GM21528 (cell line): ENCODE data around the gene SNAPC1.
"Not testable (repeated sequence)": the region's sequence is repeated elsewhere in the genome, so short reads cannot be mapped to it uniquely, and the experiment has no call there.

Experiments
- ATAC-seq: cut with Tn5 transposase; IDR thresholded peaks from one replicate; pipeline ENCODE4 v1.9.1; 2021; ENCODE audit warnings: mild to moderate bottlenecking, moderate library complexity; ENCODE audit not compliant: unreplicated experiment, low FRiP score

SNAPC1 gene, protein sequence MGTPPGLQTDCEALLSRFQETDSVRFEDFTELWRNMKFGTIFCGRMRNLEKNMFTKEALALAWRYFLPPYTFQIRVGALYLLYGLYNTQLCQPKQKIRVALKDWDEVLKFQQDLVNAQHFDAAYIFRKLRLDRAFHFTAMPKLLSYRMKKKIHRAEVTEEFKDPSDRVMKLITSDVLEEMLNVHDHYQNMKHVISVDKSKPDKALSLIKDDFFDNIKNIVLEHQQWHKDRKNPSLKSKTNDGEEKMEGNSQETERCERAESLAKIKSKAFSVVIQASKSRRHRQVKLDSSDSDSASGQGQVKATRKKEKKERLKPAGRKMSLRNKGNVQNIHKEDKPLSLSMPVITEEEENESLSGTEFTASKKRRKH

DNA sequence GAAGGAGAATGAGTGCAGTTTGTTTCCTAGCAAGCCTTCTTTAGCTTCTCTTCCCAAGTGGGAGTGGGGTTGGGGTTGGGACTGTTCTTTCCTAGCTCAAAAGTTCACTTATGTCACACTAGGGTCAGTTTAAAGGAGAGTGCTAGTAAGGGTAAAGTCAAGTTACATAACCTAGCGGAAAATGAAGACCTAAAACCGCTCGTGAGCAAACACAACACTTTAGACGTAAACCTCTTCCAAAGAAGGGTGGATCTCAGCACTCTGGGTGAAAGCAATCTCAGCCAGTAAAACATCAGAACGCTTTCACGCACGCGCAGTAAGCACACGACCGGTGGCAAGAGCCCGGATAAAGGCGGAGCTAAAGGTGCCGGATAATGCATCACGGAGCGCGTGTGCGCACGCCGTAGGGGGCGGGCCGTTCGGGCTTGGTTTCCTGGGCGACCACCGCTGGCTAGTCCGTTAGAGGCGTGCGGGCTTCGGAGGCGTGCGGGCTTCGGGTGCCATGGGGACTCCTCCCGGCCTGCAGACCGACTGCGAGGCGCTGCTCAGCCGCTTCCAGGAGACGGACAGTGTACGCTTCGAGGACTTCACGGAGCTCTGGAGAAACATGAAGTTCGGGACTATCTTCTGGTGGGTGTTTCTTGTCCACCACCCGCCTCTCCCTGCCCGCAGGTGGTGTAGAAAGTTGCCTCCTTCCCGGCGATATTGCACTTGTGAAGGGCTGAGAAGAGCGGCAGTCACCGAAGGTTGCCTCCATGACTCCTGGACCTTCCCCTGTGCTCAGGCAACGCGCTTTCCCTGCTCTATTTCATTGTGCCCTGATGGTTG lies at the start of gene SNAPC1:
TSS of gene SNAPC1 (plus strand) at position 462 of the 828 bp plus-strand sequence. CDS start at position 503, 41 bp downstream.
- ATAC-seq, result peak; percentile 99

DNA sequence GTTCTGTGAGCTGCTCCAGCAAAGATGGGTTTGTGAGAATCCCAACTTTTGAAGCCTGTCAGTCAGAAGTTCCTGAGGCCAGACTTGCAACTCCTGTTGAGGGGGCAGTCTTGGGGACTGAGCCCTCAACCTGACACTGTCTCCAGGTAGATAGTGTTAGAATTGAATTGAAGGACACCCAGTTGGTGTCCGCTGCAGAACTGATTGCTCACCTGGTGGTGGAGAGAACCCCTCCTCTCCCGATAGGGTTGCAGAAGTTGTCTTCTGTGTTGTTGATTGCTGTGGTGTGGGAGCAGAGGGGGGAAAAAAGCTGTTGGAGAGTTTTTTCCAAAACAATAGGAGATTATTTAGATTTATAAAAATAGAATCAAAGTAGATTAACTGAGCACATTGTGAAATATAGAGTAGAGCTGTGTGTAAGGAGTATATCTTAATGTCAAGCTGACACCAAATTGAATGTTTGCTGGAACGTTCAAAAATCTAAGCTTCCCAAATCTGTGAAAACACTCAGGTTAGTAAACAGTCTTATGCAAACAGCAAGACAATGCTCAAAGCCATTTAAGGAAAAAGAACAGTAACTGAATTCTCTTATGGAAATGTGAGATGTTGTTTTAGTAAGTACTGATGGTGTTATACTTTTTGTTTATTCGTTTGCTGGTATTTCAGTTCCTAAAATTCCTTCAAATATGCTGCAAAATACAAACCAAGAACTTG lies 48.3 kb upstream of the SNAPC1 start:
- no peak for ATAC-seq

DNA sequence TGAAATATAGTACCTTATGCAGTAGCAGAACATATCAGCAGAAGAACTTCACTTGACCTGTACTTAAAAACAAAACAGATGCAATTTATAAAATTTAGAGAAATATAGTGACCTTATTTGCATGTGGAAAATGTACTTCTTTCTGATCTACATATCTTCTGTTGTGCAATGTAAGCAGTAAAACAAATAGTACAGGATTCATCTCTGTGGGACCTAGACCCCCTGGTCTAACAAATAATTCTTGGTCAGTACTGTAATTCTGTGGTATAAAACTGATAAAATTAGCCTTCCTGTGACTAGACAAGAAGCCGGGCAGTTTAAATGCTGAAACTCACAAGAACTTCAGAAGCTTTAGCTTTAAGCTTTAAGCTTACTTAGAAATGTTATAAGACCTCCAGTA lies 45.3 kb upstream of the SNAPC1 start:
- ATAC-seq, result no peak

DNA sequence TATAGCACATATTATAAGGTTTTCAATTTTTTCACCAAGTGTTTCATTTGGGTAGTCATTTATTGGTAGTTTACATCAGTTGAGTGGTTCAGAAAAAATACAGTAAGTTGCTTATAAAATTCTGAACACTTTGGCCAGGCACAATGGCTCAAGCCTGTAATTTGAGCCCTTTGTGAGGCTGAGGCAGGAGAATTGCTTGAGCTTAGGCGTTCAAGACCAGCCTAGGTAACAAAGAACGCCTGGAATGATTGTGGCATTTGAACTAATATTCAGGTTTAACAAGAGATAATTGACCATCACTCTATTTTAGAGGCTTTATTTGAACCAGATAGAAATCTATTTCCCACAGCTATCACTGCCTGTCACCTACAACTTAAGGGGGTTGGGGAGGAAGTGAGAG lies 44.2 kb upstream of the SNAPC1 start:
- ATAC-seq, result no peak

DNA sequence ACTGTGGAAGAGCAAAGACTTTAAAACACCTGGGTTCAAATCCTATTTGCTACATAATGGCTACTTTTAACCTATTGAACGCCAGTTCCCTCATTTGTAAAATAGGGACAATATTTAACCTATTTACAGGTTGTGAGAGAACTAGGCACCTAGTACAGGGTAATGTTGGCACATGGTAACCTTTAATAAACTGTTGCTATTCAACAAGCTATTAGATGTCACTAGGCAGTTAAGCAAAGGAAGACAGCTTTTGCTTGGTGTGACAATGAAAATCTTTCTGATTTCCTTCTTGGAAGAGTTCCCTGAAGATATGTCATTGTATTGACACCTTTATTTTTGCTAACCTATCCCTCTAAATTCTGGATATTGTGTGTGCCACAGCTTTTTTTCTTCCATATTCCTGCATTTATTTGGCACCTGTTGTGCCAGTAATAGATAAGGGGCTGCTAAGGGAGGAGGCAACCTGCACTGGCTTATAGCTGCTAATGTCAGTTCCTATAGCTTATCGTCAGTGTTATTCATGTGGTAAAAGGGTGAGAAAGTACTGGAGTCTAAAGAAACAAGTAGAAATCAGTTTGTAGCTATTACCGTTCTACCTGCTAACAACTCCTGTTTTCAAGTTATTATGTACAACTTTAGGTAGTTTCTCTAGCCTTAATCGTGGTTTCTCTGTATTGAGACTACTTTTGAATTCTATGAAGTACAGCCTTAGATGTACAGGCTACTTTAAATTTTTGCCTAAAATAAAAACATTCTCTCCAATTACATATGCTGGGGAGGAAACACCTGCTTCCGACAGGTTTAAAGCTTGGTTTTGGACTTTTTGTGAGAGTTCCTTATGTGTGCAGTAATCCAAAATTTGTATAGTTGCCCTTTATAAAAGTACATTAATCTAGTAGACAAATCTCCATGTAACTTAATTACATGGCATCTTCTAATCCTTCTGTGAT lies 42.6 kb upstream of the SNAPC1 start:
- no peak for ATAC-seq

DNA sequence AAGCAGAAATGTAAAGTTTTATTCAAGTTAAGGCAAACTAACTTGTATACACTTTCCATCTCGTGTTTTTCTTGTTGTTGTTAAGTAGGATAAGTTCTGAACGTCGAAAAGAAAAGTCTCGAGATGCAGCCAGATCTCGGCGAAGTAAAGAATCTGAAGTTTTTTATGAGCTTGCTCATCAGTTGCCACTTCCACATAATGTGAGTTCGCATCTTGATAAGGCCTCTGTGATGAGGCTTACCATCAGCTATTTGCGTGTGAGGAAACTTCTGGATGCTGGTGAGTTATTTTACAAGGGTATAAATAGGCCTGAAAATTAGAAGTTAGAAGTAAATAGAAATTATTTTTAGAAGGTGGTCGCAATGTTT lies 41.9 kb upstream of the SNAPC1 start:
- ATAC-seq, result no peak

DNA sequence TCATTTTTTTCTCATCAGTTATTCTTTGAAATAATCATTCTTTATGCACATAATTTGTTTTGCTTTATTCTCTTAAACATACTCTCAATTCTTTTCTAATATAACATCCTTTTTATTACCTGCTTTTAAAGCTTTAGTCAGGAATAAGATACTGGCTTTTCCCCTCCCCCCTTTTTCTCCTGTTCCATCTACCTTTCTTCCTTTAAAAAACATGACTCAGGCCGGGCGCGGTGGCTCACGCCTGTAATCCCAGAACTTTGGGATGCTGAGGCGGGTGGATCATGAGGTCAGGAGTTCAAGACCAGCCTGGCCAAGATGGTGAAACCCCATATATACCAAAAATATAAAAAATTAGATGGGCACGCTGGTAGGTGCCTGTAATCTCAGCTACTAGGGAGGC lies 41.5 kb upstream of the SNAPC1 start:
- ATAC-seq, result no peak

DNA sequence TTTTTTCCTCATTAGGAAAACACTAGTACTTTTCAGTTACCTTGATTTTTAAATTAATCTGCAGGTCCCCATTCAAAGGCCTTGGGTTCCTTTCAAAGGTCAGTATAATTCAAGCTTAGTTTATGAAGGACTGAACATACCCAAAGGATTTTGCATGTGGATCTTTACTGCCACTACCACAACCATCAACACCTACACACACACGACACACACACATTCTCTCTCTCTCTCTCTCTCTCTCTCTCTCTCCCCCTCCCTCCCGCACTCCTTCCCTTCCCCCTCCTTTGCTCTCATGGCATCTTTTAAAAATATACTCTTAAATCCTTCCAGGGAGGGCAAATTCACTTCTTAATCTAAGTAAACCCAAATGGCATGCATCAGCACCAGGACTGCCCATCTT lies 38.1 kb upstream of the SNAPC1 start:
- no peak for ATAC-seq

DNA sequence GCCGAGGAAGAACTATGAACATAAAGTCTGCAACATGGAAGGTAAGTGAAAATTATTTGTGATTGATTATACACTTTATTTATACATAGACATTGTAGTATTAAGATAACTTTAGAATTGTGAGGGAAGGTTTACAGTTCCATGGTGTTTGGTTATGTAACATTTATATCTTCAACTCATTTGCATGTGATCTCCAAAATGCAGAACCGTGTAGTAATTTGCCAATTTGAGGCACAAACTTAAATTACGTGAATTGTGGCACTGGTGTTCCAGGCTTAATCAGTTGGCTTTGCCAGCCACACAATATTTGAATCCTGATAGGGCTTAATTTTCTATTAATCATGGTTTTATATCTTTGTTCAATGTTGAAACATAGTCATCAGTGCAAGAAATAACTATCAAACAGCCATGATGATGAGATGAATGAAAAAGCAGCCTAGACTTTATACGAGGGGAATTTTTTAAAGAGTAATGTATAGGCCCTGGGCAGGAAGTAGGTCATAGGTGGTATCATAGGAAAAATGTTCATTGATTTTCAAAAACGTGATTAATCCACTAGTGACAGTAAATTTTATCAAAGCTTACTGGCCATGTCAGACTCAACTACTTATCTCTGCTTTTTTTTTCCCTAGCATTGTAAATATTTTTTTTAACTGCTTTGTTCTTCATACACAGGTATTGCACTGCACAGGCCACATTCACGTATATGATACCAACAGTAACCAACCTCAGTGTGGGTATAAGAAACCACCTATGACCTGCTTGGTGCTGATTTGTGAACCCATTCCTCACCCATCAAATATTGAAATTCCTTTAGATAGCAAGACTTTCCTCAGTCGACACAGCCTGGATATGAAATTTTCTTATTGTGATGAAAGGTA lies 35.2 kb upstream of the SNAPC1 start:
- ATAC-seq, result no peak

DNA sequence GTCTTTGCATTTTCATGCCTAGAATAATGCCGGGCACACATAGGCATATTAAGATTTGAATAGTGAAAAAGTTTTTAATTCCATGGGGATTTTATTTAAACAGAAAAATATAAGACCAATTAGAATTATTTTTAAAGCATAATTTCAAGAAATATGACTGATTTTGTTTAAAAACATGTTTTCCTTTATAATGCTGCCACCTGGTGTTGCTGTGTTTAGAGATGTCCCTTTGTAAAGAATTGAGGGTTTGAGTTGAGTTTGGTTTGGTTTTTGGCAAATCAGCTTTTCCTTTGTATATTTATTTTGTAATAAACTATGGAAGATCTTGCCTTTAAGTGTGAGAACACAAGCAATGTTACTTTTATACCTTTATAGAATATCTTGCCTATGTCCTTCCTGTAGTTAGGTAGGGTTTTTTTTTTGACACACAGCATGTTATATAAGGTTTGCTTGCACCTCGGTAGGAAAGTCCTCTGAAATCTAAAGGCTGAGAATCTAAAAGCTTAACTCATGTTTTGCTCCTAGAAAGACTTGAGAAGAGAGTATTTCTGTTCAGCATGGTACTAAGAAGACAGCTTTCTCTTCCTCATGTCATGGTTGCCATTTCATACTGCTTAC lies 31.4 kb upstream of the SNAPC1 start:
- no peak for ATAC-seq

DNA sequence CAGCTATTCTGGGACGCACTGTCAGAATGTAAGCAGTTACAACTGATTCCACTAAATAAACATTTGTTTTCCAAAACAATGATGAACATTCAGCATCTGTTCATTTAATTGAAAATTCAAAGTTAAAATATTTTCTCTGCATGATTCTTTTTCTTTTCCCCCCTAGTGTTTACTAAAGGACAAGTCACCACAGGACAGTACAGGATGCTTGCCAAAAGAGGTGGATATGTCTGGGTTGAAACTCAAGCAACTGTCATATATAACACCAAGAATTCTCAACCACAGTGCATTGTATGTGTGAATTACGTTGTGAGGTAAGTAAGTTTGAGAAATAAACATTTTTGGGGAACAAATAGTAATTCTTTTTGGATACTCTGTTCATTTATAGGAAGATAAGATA lies 28.2 kb upstream of the SNAPC1 start:
- ATAC-seq, result no peak

DNA sequence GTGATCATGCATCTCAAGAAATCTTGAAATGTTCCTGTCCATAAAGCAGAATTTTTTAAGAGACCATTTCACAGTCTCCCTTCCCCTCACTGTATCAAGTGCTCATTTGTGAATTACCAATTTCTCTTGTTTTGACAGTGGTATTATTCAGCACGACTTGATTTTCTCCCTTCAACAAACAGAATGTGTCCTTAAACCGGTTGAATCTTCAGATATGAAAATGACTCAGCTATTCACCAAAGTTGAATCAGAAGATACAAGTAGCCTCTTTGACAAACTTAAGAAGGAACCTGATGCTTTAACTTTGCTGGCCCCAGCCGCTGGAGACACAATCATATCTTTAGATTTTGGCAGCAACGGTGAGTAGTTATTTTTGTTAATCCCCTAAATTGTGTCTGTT lies 25.5 kb upstream of the SNAPC1 start:
- ATAC-seq, result no peak

DNA sequence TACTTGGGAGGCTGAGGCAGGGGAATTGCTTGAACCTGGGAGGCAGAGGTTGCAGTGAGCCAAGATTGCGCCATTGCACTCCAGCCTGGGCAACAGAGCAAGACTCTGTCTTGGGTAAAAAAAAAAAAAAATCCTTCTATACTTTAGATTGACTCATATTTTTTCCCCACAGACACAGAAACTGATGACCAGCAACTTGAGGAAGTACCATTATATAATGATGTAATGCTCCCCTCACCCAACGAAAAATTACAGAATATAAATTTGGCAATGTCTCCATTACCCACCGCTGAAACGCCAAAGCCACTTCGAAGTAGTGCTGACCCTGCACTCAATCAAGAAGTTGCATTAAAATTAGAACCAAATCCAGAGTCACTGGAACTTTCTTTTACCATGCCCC lies 24.3 kb upstream of the SNAPC1 start:
- no peak for ATAC-seq

DNA sequence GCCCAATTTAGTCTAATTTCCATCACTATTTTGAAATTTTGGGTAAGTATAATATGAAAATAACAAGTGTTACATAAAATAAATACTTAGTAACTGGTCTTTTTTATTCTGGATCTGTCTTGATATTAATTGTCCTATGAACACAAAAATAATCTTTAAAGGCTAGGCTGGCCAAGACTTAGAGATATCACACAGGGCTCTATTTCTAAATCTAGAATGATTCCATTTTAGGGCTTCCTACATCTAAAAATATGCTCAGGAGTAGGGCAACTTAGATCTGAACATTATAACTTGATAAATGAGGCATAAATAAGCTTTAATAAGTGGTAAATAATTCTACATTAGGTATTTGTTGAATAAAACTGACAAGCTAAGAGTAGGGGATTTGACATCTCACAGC lies 23.1 kb upstream of the SNAPC1 start:
- ATAC-seq, result no peak

DNA sequence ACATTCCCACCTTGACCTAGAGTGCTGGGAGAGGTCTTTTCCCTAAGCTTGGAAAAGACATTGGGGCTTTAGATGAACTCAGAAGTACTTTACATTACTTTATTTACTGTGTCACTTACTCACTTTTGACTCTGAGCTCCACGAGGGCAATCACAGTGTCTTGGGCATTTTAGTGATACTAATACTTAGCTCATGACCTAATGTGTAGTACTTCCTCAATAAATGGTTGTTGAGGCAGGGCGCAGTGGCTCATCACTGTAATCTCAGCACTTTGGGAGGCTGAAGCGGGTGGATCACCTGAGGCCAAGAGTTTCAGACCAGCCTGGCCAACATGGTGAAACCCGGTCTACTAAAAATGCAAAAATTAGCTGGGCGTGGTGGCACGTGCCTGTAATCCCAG lies 19.8 kb upstream of the SNAPC1 start:
- no peak for ATAC-seq

DNA sequence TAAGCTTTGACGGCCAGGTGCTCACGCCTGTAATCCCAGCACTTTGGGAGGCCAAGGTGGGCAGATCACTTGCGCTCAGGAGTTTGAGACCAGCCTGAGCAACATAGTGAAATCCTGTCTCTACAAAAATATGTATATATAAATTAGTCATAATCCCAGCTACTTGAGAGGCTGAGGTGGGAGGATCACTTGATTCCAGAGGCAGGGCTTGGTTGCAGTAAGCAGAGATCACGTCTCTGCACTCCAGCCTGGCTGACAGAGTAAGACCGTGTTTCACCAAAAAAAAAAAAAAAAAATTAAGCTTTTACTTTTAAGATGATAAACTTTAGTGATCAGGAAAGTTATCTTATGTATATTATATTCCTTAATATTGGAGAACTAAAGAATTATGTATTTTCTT lies 18.0 kb upstream of the SNAPC1 start:
- ATAC-seq, result no peak

DNA sequence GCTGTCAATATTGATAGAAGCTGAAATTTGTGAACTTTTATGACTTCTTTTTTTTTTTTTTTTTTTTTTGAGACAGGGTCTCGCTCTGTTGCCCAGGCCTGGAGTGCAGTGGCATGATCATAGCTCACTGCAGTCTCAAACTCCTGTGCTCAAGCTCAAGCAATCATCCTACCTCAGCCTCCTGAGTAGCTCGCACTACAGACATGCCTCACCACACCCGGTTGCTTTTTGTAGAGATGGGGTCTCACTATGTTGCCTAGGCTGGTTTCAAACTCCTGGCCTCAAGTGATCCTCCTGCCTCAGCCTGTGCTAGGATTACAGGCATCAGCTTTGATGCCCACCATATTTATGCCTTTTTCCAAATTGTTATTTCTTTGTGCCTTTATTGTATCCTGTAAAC lies 15.9 kb upstream of the SNAPC1 start:
- ATAC-seq, result not testable (repeated sequence)

DNA sequence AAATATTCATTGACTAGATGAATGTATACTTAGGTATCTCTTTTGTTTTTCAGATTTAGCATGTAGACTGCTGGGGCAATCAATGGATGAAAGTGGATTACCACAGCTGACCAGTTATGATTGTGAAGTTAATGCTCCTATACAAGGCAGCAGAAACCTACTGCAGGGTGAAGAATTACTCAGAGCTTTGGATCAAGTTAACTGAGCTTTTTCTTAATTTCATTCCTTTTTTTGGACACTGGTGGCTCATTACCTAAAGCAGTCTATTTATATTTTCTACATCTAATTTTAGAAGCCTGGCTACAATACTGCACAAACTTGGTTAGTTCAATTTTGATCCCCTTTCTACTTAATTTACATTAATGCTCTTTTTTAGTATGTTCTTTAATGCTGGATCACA lies 15.3 kb upstream of the SNAPC1 start:
- no peak for ATAC-seq

DNA sequence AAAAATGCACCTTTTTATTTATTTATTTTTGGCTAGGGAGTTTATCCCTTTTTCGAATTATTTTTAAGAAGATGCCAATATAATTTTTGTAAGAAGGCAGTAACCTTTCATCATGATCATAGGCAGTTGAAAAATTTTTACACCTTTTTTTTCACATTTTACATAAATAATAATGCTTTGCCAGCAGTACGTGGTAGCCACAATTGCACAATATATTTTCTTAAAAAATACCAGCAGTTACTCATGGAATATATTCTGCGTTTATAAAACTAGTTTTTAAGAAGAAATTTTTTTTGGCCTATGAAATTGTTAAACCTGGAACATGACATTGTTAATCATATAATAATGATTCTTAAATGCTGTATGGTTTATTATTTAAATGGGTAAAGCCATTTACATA lies 14.9 kb upstream of the SNAPC1 start:
- ATAC-seq, result no peak
